HG03460 (cell line): ENCODE results near the gene PRORP.
"Not testable (repeated sequence)": the region's sequence is repeated elsewhere in the genome, so short reads cannot be mapped to it uniquely, and the experiment has no call there.

Experiments
- ATAC-seq: cut with Tn5 transposase; IDR thresholded peaks from one replicate; pipeline ENCODE4 v1.9.1; 2021; ENCODE audit not compliant: unreplicated experiment

The PRORP gene

GRCh38 chr14:35121887-35122695 is at the start of gene PRORP, which contains the start of gene PPP2R3C:
TSS of gene PRORP (plus strand) at chr14:35122552. CDS start at chr14:35123246, 694 bp downstream.
TSS of gene PPP2R3C (minus strand) at chr14:35121990. CDS start at chr14:35121959, 31 bp downstream.
- peak; percentile 81 for ATAC-seq

DNA sequence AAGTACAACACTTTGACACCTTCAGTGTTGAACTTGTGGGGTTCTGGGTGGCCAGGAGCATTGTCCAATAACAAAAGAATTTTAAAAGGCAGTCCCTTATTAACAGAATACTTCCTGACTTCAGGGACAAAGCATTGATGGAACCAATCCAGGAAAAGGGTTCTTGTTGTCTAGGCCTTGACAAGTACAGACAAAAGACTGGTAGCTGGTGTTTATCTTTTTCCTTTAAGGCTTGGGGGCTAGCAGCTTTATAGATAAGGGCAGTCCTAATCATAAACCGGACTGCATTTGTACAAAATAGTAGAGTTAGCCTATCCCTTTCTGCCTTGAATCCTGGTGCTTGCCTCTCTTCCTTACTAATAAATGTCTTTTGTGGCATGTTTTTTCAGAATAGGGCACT is 48.9 kb upstream of the PRORP start:
- no peak for ATAC-seq

DNA sequence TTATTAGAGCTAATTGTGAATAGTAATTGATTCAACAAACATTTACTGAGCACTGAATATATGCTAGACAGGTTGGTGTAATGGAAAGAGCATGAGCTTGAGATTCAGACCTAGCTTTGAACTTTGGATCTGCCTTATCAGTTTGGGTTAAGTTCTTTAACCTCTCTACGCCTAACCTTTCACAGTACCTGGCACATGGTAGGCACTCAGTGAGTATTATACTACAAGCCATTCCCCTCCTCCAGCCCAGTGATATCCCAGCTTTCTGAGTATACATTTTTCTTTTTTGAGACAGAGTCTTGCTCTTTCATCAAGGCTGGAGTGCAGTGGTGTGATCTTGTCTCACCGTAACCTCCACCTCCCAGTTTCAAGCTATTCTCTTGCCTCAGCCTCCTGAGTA is 44.3 kb upstream of the PRORP start:
- no peak for ATAC-seq

DNA sequence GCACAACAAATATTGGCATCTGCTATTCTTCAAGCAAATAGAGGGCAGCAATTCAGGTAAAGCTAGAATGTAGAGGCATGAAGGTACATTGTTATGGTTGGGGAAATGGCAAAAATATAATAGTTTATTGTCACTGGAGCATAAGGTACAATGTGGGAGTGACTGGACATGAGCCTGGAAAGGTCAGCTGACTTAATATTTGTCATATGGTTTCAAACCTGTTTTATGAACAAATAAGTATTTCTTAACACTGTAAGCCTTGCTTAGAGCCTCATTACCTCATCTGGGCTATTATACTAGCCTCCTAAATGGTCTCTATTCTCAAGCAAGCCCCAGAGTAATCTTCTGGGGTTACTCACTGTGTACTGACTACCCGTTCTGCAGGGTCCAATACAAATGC is 42.6 kb upstream of the PRORP start:
- no peak for ATAC-seq

DNA sequence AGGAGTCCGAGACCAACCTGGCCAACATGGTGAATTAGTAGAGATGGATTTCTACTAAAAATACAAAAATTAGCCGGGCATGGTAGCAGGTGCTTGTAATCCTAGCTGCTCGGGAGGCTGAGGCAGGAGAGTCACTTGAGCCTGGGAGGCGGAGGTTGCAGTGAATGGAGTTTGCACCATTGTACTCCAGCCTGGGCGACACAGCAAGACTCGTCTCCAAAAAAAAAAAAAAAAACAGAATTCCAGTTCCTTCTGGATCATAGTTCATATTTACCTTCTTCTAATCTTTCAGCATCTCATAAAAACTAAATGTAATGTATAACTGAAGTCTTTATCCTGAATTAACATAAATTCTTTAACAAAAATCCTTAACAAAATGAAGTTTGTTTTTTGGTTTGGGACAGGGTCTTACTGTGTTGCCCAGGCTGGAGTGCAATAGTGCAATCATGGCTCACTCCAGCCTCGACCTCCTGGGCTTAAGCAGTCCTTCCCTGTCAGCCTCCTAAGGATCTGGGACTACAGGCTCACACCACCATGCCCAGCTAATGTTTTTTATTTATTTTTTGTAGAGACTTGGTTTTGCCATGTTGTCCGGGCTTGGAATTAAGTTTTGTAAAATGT is 38.7 kb upstream of the PRORP start:
- ATAC-seq: no peak

DNA sequence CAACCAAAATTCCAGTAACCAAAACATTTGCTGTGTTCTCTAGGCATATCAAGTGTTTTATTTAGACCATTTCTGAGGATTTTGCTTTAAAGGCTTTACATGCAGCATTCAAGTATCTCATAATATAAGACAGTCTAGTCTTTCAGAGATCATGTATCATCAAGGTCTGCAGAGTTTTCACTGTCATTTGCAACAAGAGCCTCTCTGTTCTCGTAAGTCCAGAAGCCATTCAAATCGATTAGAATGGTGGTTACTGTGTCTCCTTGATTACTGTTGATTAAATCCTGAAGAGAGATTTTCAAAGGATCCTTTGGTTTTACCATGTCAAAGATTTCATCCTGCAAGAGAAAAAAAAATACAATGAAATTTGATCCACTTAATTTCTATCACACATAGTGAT is 36.9 kb upstream of the PRORP start:
- ATAC-seq: no peak

- no peak for ATAC-seq
These were observed 33.8 kb upstream of the PRORP start for GRCh38 chr14:35088514-35088913.

- not testable (repeated sequence) for ATAC-seq
These were observed 27.7 kb upstream of the PRORP start for GRCh38 chr14:35094645-35095044.

GRCh38 chr14:35107866-35108265 is 14.5 kb upstream of the PRORP start:
- no peak for ATAC-seq

GRCh38 chr14:35112641-35113040 is 9.7 kb upstream of the PRORP start:
- no peak for ATAC-seq

DNA sequence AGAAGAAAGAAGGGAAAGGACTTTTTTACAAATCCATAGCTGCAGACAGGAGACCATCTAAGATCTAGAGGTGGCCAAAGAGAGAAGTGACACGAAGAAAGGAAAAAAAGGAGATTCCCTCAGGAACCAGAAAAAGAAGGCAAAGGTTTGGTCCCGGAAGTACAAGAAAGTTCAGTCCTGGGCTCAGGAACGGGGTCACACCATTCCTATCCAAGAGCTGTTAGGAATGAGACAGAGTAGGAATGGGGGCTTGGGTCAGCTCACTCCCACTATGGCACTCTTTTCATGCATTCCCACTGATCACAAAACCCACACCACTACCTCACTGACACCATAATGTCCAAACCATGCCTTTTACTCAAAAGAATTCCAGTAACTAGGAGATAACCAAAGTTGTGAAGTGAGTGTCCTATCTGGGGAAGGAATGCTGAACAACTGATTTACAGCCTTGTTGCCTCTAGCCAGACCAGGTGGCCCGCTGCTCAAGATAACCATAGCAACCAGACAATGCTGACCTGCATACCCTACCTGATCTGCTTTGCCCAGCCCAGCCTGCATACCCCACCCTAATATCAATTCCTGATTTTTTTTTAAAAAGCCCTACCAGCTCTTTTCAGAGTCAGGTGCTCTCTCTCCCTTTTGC is 8.9 kb upstream of the PRORP start:
- ATAC-seq: no peak

DNA sequence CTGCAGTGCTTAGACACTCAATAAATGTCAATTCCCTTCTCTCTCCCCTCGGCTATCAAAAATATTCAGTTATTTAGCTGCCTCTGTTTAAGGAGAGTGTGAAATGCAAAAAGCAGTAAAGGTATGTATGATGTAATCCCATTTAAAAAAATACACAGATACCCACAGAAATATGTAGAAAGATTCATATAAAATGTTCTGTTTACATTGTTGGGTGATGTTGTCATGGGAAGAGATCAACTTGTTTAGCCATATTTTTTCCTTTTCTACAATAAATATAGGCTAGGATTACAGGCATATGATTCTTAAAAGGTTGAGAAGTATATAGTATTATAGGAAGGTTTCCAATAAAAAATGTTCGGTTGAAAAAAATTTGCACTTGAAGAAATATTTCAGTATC is 8.3 kb upstream of the PRORP start:
- ATAC-seq: no peak

GRCh38 chr14:35116242-35116641 is 6.1 kb upstream of the PRORP start:
- no peak for ATAC-seq

- ATAC-seq: no peak
These were observed 5.2 kb upstream of the PRORP start for GRCh38 chr14:35117112-35117511.

DNA sequence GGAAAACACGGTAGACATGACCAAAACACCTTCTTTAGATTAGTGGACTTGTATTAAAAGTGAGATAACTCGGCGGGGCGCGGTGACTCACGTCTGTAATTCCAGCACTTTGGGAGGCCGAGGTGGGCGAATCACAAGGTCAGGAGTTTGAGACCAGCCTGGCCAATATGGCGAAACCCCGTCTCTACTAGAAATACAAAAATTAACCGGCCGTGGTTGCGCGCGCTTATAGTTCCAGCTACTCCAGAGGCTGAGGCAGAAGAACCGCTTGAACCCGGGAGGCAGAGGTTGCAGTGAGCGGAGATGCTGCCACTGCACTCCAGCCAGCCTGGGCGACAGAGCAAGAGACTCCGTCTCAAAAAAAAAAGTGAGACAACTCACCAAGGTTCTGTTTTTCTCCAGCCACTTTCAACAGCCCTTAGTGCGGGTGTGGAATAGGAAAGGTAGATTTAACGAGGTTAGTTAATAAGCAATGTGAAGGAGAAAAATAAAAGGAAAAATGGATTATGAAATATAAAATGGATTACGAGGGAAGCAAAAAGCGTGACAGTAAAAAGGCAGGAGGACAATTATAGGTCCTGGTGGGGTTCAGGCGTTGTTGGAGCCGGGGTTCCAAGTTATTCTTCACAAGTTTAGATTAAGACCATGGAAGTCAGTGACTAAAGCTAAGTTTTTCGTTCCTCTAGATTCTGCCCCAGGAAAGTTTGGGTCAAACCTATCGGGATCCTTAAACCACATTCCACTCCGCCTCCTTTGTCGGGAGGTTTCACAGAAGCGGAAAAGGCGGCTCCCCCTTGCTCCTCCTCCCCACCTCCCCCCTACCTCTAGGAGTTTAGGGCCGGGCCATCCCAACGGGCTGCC is 1.1 kb upstream of the PRORP start:
- peak; percentile 4 for ATAC-seq

GRCh38 chr14:35122696-35123387 is 490 bp downstream of the PRORP start:
- ATAC-seq: peak; percentile 39

DNA sequence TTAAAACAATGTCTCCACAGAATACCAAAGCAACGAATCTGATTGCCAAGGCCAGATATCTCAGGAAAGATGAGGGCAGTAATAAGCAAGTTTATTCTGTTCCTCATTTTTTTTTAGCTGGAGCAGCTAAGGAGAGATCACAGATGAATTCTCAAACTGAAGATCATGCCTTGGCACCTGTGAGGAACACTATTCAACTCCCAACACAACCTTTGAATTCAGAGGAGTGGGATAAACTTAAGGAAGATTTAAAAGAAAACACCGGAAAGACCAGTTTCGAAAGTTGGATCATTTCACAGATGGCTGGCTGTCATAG is 994 bp downstream of the PRORP start:
- ATAC-seq: no peak

- no peak for ATAC-seq
These were observed 1.8 kb downstream of the PRORP start for GRCh38 chr14:35124127-35124526.

- no peak for ATAC-seq
These were observed 11.4 kb downstream of the PRORP start for GRCh38 chr14:35133542-35134328.
